ENCODE results near the gene KDM7A.
"Not testable (repeated sequence)": the region's sequence is repeated elsewhere in the genome, so short reads cannot be mapped to it uniquely, and the experiment has no call there.

Gene KDM7A

GRCh38 chr7:140205600-140205999 is 28.8 kb upstream of the KDM7A start:
- Histone ChIP-seq H3K27me3 (ENCODE audit: insufficient read depth, poor library complexity, severe bottlenecking) (peaks cover 9% of the 10 kb centered on the region), H3K27ac (replicated peaks) (no peak overlapping the region), H3K4me3 (replicated peaks; ENCODE audit: insufficient read depth, low read length) (no peak overlapping the region)
- DNase-seq (ENCODE audit: low read depth in 1 of 2, low spot score in 1 of 2): no peak
- TF ChIP-seq POLR2AphosphoS5 (IDR thresholded peaks at IDR 0.05; ENCODE audit: low read depth) (no peak), GABPA (IDR thresholded peaks at IDR 0.05; ENCODE audit: low read depth) (no peak), CTCF (IDR thresholded peaks at IDR 0.05; ENCODE audit: insufficient read depth, low read length) (no peak)

- H3K27ac ChIP-seq (replicated peaks): no peak overlapping the region
- no peak for DNase-seq (ENCODE audit: low read depth in 1 of 2, low spot score in 1 of 2)
- no peak for TF ChIP-seq POLR2AphosphoS5 (IDR thresholded peaks at IDR 0.05; ENCODE audit: low read depth)
- TF ChIP-seq GABPA (IDR thresholded peaks at IDR 0.05; ENCODE audit: low read depth): no peak
Measured at GRCh38 chr7:140203556-140203955, 26.8 kb upstream of the KDM7A start.

GRCh38 chr7:140202942-140203341 is 26.2 kb upstream of the KDM7A start:
- H3K27ac ChIP-seq (replicated peaks); DNase-seq (ENCODE audit: low read depth in 1 of 2, low spot score in 1 of 2); H3K4me3 ChIP-seq (replicated peaks; ENCODE audit: insufficient read depth, low read length): not testable (repeated sequence)
- H3K27me3 ChIP-seq (ENCODE audit: insufficient read depth, poor library complexity, severe bottlenecking): peaks cover 12% of the 10 kb centered on the region

More at GRCh38 chr7:140203556-140203955, 26.8 kb upstream of the KDM7A start:
- no peak overlapping the region for H3K4me3 ChIP-seq (replicated peaks; ENCODE audit: insufficient read depth, low read length)
- H3K27me3 ChIP-seq (ENCODE audit: insufficient read depth, poor library complexity, severe bottlenecking): peaks cover 12% of the 10 kb centered on the region

GRCh38 chr7:140201393-140201792 is 24.6 kb upstream of the KDM7A start:
- TF ChIP-seq REST (IDR thresholded peaks at IDR 0.05; ENCODE audit: insufficient replicate concordance, low read depth): peak; percentile 83
- TF ChIP-seq GABPA (IDR thresholded peaks at IDR 0.05; ENCODE audit: low read depth): no peak
- TF ChIP-seq CTCF (IDR thresholded peaks at IDR 0.05; ENCODE audit: insufficient read depth, low read length): no peak
- no peak overlapping the region for H3K27ac ChIP-seq (replicated peaks)
- DNase-seq (ENCODE audit: low read depth in 1 of 2, low spot score in 1 of 2): no peak
- H3K4me3 ChIP-seq (replicated peaks; ENCODE audit: insufficient read depth, low read length): no peak overlapping the region
- H3K27me3 ChIP-seq (ENCODE audit: insufficient read depth, poor library complexity, severe bottlenecking): peaks cover 2% of the 10 kb centered on the region

- no peak for DNase-seq (ENCODE audit: low read depth in 1 of 2, low spot score in 1 of 2)
- Histone ChIP-seq H3K27ac (replicated peaks) (no peak overlapping the region), H3K4me3 (replicated peaks; ENCODE audit: insufficient read depth, low read length) (no peak overlapping the region), H3K27me3 (ENCODE audit: insufficient read depth, poor library complexity, severe bottlenecking) (peaks cover 2% of the 10 kb centered on the region)
- TF ChIP-seq CTCF (IDR thresholded peaks at IDR 0.05; ENCODE audit: insufficient read depth, low read length): no peak
- no peak for TF ChIP-seq SPI1 (IDR thresholded peaks at IDR 0.05; ENCODE audit: borderline replicate concordance, low read depth)
- TF ChIP-seq REST (IDR thresholded peaks at IDR 0.05; ENCODE audit: insufficient replicate concordance, low read depth): no peak
- no peak for TF ChIP-seq GABPA (IDR thresholded peaks at IDR 0.05; ENCODE audit: low read depth)
- no peak for TF ChIP-seq POLR2AphosphoS5 (IDR thresholded peaks at IDR 0.05; ENCODE audit: low read depth)
Measured at GRCh38 chr7:140200061-140200989, 23.5 kb upstream of the KDM7A start.
